ENCODE results near the gene KCNQ5.

Gene KCNQ5

GRCh38 chr6:72704979-72705378 is 83.1 kb downstream of the KCNQ5 start:
- no peak for DNase-seq (ENCODE audit: low read depth)
- no peak for TF ChIP-seq CTCF (IDR thresholded peaks at IDR 0.05; ENCODE audit: low read depth, low read length, missing control alignments)
- in situ Hi-C loops (cut with HindIII; ENCODE audit: low sequenced_read_pairs), result loop anchor here (5.0 kb wide), 1 partner anchor 52 kb away; no protein-coding TSS in a partner anchor
- no peak overlapping the region for H3K4me3 ChIP-seq (ENCODE audit: low read depth, low read length)

GRCh38 chr6:72709431-72709830 is 87.6 kb downstream of the KCNQ5 start:
- no peak for TF ChIP-seq CTCF (IDR thresholded peaks at IDR 0.05; ENCODE audit: low read depth, low read length, missing control alignments)
- no peak overlapping the region for H3K4me3 ChIP-seq (ENCODE audit: low read depth, low read length)
- DNase-seq (ENCODE audit: low read depth), result no peak
- in situ Hi-C loops (cut with HindIII; ENCODE audit: low sequenced_read_pairs), result no loop called here

GRCh38 chr6:72711731-72712130 is 89.9 kb downstream of the KCNQ5 start:
- DNase-seq (ENCODE audit: low read depth), result no peak
- no peak for TF ChIP-seq CTCF (IDR thresholded peaks at IDR 0.05; ENCODE audit: low read depth, low read length, missing control alignments)
- in situ Hi-C loops (cut with HindIII; ENCODE audit: low sequenced_read_pairs), result no loop called here
- no peak overlapping the region for H3K4me3 ChIP-seq (ENCODE audit: low read depth, low read length)

GRCh38 chr6:72712910-72713309 is 91.0 kb downstream of the KCNQ5 start:
- peak; percentile 55 for DNase-seq (ENCODE audit: low read depth)
- no peak for TF ChIP-seq CTCF (IDR thresholded peaks at IDR 0.05; ENCODE audit: low read depth, low read length, missing control alignments)
- in situ Hi-C loops (cut with HindIII; ENCODE audit: low sequenced_read_pairs), result no loop called here
- H3K4me3 ChIP-seq (ENCODE audit: low read depth, low read length), result no peak overlapping the region

GRCh38 chr6:72715119-72715518 is 93.3 kb downstream of the KCNQ5 start:
- H3K4me3 ChIP-seq (ENCODE audit: low read depth, low read length), result no peak overlapping the region
- DNase-seq (ENCODE audit: low read depth), result no peak
- in situ Hi-C loops (cut with HindIII; ENCODE audit: low sequenced_read_pairs), result no loop called here
- TF ChIP-seq CTCF (IDR thresholded peaks at IDR 0.05; ENCODE audit: low read depth, low read length, missing control alignments), result no peak

- no peak overlapping the region for H3K4me3 ChIP-seq (ENCODE audit: low read depth, low read length)
- TF ChIP-seq CTCF (IDR thresholded peaks at IDR 0.05; ENCODE audit: low read depth, low read length, missing control alignments), result no peak
- no peak for DNase-seq (ENCODE audit: low read depth)
- in situ Hi-C loops (cut with HindIII; ENCODE audit: low sequenced_read_pairs), result no loop called here
These were observed 95.1 kb downstream of the KCNQ5 start for GRCh38 chr6:72716916-72717315.

- no peak for TF ChIP-seq CTCF (IDR thresholded peaks at IDR 0.05; ENCODE audit: low read depth, low read length, missing control alignments)
- in situ Hi-C loops (cut with HindIII; ENCODE audit: low sequenced_read_pairs), result no loop called here
- DNase-seq (ENCODE audit: low read depth), result no peak
These were observed 98.6 kb downstream of the KCNQ5 start for GRCh38 chr6:72720464-72720863.

More at GRCh38 chr6:72720464-72720863, 98.6 kb downstream of the KCNQ5 start:
- H3K4me3 ChIP-seq (ENCODE audit: low read depth, low read length), result no peak overlapping the region

Measured in astrocyte of the cerebellum (primary cell).